Epithelial cell of esophagus (primary cell): ENCODE measurements around the gene PPP2R3B.
"Not testable (repeated sequence)": the region's sequence is repeated elsewhere in the genome, so short reads cannot be mapped to it uniquely, and the experiment has no call there.

Experiments used
- DNase-seq: peaks from one replicate; pipeline ENCODE4 v3.0.0; 2010; ENCODE audit warnings: low read depth
- H3K4me3 ChIP-seq: 2 replicates; pipeline ENCODE4 v1.5.1; 2011; ENCODE audit warnings: mild to moderate bottlenecking, low read length, control low read depth
- TF ChIP-seq, protein P1 (sequence below): IDR thresholded peaks from 2 replicates; pipeline ENCODE4 v1.5.1; 2011; ENCODE audit warnings: low read depth, mild to moderate bottlenecking, low read length, control low read depth, inconsistent platforms; ENCODE audit not compliant: insufficient read depth; ENCODE audit errors: missing control alignments

The PPP2R3B gene, protein sequence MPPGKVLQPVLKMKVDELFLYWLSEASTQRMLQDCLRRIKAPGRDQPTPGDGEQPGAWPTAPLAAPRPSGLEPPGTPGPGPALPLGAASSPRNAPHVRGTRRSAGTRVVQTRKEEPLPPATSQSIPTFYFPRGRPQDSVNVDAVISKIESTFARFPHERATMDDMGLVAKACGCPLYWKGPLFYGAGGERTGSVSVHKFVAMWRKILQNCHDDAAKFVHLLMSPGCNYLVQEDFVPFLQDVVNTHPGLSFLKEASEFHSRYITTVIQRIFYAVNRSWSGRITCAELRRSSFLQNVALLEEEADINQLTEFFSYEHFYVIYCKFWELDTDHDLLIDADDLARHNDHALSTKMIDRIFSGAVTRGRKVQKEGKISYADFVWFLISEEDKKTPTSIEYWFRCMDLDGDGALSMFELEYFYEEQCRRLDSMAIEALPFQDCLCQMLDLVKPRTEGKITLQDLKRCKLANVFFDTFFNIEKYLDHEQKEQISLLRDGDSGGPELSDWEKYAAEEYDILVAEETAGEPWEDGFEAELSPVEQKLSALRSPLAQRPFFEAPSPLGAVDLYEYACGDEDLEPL

DNA sequence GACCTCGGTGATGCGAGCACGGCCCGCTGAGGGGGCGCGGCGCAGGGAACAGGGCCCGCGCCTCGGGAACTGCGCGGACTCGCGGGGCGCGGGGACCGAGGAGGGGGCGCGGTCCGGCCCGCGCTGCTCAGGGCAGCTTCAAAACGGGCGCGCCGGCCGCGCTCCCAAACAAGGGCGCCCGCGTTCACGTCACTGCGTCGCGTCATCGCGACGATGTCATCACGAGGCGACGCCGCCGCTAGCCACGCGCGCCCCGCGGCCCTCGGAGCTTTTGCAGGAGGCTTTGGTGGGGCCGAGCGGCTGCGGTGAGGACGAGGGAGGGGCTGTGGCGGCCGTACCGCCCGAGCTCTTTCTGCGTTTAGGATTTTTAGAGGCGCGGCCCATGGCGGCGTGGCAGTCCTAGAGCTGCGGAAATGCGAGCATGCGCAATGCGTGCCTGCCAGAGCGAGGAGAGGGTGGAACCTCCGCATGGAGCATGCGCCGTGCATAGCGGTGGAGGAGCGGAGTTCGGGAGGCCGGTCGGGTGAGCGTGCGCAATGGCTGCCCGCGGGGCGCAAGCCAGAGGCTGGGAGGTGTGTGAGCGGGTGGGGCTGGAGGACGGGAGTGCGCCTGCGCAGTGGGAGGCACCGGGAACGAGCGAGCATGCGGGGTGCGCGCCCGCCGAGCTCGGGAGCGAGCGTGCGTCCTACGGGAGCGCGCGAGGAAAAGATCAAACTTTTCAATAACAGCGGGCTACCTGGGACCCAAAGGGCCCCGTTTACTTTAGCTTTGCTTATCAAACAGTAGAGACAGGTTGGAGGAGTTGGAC is at the start of gene PPP2R3B:
Gene PPP2R3B, minus strand, starts transcription at position 140 of the 808 bp plus-strand sequence. CDS start 216 bp downstream, outside the sequence.
- DNase-seq, result peak; percentile 98
- peak within 1 kb of the TSS; percentile 78 for H3K4me3 ChIP-seq
- TF ChIP-seq, protein P1, sequence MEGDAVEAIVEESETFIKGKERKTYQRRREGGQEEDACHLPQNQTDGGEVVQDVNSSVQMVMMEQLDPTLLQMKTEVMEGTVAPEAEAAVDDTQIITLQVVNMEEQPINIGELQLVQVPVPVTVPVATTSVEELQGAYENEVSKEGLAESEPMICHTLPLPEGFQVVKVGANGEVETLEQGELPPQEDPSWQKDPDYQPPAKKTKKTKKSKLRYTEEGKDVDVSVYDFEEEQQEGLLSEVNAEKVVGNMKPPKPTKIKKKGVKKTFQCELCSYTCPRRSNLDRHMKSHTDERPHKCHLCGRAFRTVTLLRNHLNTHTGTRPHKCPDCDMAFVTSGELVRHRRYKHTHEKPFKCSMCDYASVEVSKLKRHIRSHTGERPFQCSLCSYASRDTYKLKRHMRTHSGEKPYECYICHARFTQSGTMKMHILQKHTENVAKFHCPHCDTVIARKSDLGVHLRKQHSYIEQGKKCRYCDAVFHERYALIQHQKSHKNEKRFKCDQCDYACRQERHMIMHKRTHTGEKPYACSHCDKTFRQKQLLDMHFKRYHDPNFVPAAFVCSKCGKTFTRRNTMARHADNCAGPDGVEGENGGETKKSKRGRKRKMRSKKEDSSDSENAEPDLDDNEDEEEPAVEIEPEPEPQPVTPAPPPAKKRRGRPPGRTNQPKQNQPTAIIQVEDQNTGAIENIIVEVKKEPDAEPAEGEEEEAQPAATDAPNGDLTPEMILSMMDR, result no peak

DNA sequence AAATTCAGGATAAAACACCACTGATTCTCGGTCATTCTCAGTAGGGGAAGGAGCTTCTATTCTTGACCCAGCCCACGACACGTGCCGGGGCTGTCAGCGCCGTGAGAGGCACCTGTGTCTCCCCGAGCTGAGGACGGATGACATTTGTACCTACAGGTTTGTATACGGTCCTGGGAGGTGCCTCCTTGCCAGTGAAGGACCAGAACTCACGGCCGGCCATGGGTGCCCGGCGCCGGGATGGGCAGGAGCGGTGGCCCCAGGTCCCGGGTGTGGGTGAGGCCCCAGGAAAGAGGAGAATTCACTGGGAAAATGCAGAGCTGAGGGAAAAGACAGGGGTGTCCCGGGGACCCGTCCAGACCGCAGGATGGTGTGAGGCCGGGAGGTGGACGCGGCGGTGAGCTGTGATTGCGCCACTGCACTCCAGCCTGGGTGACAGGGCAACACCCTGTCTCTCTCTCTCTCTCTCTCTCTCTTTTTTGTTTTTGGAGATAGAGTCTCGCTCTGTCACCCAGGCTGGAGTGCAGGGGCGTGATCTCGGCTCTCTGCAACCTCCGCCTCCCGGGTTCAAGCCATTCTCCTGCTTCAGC is 48.9 kb upstream of the PPP2R3B start:
- no peak for DNase-seq
- TF ChIP-seq, protein P1, result no peak
- no peak overlapping the region for H3K4me3 ChIP-seq

DNA sequence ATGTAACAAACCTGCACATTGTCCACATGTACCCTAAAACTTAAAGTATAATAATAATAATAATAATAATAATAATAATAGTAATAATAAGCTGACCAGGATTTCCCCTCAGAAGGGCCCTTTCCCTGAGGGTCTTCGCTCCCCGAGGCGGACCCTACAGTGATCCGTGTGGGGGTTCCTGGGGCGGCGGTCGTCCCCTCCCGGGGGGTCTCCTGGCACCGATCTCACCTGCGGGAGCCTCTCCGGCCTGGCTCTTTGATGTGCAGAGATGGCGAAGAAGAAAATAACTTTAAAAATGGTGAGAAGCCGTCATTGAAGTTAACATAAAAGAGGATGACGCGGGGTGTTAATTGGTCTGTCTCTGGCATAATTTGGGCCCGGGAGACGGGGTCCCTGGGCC is 48.2 kb upstream of the PPP2R3B start:
- no peak overlapping the region for H3K4me3 ChIP-seq
- TF ChIP-seq, protein P1, result no peak
- no peak for DNase-seq

DNA sequence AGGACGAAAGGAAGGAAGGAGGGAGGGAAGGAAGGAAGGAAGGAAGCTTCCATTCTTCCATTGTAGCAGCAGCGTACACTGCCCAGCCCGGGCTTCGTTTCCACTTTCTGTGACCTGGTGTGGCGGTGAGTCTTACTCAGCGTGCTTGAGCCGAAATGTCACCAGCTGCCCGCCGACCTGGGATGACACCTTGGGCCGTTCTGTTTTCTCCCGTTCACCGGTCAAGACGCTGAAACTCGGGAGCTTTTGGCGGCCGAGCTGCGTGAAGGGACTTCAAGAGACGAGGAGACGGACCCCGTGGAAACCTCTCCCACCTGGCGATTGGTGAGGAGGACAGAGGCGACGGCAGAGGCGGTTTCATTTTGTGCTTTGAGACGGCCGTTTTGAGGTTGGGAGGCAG is 47.1 kb upstream of the PPP2R3B start:
- TF ChIP-seq, protein P1, result no peak
- DNase-seq, result no peak

DNA sequence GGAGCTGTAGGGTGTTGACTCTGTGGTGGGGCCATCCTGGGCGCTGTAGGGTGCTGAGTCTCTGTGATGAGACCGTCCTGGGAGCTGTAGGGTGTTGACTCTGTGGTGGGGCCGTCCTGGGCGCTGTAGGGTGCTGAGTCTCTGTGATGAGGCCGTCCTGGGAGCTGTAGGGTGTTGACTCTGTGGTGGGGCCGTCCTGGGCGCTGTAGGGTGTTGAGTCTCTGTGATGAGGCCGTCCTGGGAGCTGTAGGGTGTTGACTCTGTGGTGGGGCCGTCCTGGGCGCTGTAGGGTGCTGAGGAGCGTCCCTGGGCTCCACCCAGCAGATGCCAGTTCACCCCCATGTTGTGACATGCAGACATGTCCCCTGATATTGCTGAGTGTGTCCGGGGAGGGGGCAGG is 46.0 kb upstream of the PPP2R3B start:
- H3K4me3 ChIP-seq, DNase-seq: not testable (repeated sequence)

More for the DNA sequence above, 47.1 kb upstream of the PPP2R3B start:
- H3K4me3 ChIP-seq, result no peak overlapping the region

DNA sequence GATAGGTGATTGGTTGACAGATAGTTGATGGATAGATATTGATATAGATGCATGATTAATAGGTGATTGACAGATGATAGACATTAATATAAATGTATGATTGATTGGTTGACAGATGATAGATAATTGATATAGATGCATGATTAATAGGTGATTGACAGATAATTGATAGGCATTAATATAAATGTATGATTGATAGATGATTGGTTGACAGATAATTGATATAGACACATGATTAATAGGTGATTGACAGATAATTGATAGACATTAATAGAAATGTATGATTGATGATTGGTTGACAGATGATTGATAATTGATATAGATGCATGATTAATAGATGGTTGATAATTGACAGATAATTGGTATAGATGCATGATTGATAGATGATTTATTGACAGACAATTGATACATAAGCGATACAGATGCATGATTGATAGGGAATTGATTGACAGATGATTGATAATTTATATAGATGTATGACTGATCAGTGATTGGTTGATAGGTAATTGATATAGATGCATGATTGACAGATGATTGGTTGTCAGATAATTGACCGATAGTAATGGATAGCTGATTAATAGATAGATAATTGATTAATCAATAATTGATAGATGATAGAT is 44.9 kb upstream of the PPP2R3B start:
- TF ChIP-seq, protein P1, result no peak
- DNase-seq, result no peak

More for the DNA sequence above, 44.9 kb upstream of the PPP2R3B start:
- no peak overlapping the region for H3K4me3 ChIP-seq
